GM06990 (cell line): ENCODE data around the gene IGFN1.

Source experiments
- DNase-seq: peaks from one replicate; pipeline ENCODE4 v3.0.0-alpha.2; 2011; ENCODE audit not compliant: insufficient read length; ENCODE audit errors: extremely low read depth
- H3K27me3 ChIP-seq: replicated peaks from 2 replicates; pipeline ENCODE4 v1.6.0; 2011; ENCODE audit warnings: low read length; ENCODE audit not compliant: control insufficient read depth, insufficient read depth
- H3K36me3 ChIP-seq: 2 replicates; pipeline ENCODE4 v1.5.1; 2011; ENCODE audit warnings: low read length; ENCODE audit not compliant: control insufficient read depth, insufficient read depth
- H3K4me3 ChIP-seq: replicated peaks from 2 replicates; pipeline ENCODE4 v1.5.1; 2011; ENCODE audit warnings: low read depth, mild to moderate bottlenecking, control low read depth, low read length
- TF ChIP-seq, protein P1 (sequence below): IDR thresholded peaks from 2 replicates; pipeline ENCODE4 v1.5.1; 2011; ENCODE audit warnings: low read length, control low read depth, mild to moderate bottlenecking, inconsistent platforms; ENCODE audit not compliant: insufficient read depth, poor library complexity, severe bottlenecking

IGFN1 gene

DNA sequence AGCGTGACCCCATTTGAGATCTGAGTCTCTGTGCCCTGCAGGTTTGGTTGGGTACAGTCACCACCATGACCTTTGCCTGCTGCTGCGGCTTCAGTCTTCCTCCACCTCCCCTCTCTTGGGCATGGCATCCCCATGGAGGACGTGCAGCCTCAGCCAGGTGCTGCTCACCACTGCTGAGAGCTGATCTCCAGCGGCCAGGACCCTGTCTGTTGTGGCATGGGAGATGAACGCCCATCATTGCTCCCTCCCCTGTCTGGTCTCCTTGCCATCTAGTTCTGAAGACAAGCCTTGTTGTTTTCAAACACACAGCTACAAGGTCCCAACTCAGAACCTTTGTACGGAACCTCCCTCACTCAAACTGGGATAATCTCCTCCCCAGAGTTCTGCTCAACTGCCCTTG is 73.4 kb downstream of the IGFN1 start:
- Histone ChIP-seq H3K4me3 (no peak overlapping the region), H3K36me3 (no peaks in the 10 kb centered on the region), H3K27me3 (peaks cover 2% of the 10 kb centered on the region; the same call in 1 of the 2 replicates)
- TF ChIP-seq, protein P1, sequence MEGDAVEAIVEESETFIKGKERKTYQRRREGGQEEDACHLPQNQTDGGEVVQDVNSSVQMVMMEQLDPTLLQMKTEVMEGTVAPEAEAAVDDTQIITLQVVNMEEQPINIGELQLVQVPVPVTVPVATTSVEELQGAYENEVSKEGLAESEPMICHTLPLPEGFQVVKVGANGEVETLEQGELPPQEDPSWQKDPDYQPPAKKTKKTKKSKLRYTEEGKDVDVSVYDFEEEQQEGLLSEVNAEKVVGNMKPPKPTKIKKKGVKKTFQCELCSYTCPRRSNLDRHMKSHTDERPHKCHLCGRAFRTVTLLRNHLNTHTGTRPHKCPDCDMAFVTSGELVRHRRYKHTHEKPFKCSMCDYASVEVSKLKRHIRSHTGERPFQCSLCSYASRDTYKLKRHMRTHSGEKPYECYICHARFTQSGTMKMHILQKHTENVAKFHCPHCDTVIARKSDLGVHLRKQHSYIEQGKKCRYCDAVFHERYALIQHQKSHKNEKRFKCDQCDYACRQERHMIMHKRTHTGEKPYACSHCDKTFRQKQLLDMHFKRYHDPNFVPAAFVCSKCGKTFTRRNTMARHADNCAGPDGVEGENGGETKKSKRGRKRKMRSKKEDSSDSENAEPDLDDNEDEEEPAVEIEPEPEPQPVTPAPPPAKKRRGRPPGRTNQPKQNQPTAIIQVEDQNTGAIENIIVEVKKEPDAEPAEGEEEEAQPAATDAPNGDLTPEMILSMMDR = no peak
- no peak for DNase-seq

DNA sequence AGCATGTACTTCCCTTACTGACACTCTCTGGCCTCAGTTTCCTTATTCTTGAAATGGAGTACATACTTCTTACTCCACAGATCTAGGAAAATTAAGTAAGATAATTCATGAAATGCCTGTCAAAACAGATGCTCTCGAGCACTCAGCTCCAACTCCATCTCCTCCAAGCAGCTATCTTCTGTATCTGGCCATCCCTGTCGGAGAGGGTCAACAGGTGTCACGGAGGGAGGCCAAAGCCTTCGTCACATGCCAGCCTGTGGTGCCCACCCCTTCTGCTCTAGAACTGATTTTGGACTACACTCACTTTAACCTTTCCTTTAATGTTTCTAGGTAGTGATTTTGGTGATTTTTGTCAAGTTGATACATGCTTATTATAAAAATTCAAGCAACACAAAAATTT is 73.9 kb downstream of the IGFN1 start:
- Histone ChIP-seq H3K27me3 (peaks cover 2% of the 10 kb centered on the region; the same call in 1 of the 2 replicates), H3K4me3 (no peak overlapping the region), H3K36me3 (no peaks in the 10 kb centered on the region)
- no peak for DNase-seq
- TF ChIP-seq, protein P1 = no peak

DNA sequence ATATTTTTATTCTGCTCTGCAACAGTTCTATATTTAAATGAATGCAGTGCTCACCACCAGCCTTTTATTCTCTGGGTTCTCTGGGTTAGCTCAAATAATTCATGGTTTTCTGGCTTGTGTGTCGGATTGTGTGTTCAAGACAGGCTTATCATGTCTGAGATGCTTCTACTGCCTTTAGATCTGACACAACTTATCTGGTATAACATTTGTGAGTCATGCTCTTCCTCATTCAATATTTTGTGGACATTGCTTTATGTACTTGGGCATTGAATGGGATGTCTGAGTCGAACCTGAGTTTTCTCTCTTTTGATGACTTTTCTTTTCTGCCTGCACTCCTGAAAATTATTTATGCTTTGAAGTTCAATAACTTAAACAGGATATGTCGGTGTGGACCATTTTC is 75.1 kb downstream of the IGFN1 start:
- no peak for DNase-seq
- Histone ChIP-seq H3K27me3 (peaks cover 2% of the 10 kb centered on the region; the same call in 1 of the 2 replicates), H3K36me3 (no peaks in the 10 kb centered on the region), H3K4me3 (no peak overlapping the region)
- TF ChIP-seq, protein P1 = no peak

DNA sequence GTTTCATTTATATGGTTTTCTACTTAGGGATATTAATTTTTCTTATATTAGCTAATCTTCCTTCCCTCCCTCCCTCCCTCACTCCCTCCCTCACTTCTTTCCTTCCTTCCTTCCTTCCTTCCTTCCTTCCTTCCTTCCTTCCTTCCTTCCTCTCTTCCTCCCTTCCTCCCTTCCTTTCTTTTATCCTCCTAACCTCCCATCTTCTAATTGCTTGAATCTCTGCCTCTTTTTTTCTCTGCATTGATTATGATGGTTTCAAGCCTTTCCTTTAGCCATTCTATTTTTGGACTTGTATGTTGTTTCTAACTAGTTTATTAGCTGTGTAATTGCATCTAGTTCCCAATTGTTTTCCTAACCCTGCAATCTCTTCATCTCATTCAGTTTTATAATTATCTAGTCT is 75.7 kb downstream of the IGFN1 start:
- H3K4me3 ChIP-seq = no peak overlapping the region
- H3K36me3 ChIP-seq = no peaks in the 10 kb centered on the region
- no peak for DNase-seq
- TF ChIP-seq, protein P1 = no peak
- peaks cover 2% of the 10 kb centered on the region; the same call in 1 of the 2 replicates for H3K27me3 ChIP-seq

DNA sequence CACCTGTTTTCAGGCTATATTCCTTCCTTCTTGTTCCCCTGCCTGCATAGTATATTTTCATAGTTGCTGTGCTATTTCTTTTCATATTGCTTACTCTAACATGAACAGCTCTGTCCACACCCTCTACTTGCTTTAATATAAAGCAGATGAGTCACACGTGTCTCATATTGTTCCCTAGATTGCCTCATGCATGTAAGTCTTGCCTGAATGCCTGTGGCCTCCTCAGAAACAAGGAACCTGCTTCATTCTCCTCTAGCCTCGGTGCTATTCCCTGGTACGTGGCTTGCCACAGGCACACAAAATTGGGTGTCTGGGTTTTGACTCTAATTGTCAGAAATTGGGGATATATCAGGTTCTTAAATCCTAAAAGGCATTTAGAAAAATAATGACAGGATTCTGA is 76.2 kb downstream of the IGFN1 start:
- Histone ChIP-seq H3K4me3 (no peak overlapping the region), H3K27me3 (peaks cover 2% of the 10 kb centered on the region; the same call in 1 of the 2 replicates), H3K36me3 (no peaks in the 10 kb centered on the region)
- no peak for DNase-seq
- TF ChIP-seq, protein P1 = no peak
